Spleen (tissue), 7 donors: ENCODE data around the gene IMPA2.
A peak's percentile ranks its signal among the peaks of the same experiment; 100 is the strongest.

Experiments
- CTCF ChIP-seq, 11 experiments: fragments of 200-600 bp in 7 of 11; fragments of 450-650 bp in 4 of 11; sonication (generic) in 4 of 11; IDR thresholded peaks in 8 of 11; conservative IDR thresholded peaks in 3 of 11; 1 replicate in 7 of 11; 2 replicates in 4 of 11; pipeline versions ENCODE4 v1.4.0 to v1.8.0; 2016 to 2021; ENCODE audit warnings: antibody characterized with exemption in 11 of 11, inconsistent platforms in 4 of 11, mild to moderate bottlenecking in 1 of 11
- POLR2A ChIP-seq, 3 donors: fragments of 450-650 bp; IDR thresholded peaks; one replicate each; pipeline ENCODE4 v1.5.1; 2017; ENCODE audit warnings: antibody characterized with exemption in 3 of 3, mild to moderate bottlenecking in 1 of 3
- POLR2AphosphoS5 ChIP-seq, 3 donors: sonication (generic); formaldehyde crosslinking; IDR thresholded peaks; one replicate each; pipeline ENCODE4 v1.5.1; 2017; ENCODE audit warnings: antibody characterized with exemption in 3 of 3
- donor health status: DM: no; HTN: no; CAD: no; lungs with moderate emphysema.
- donor health status: DM: no; HTN: no; CAD: no.
- donor health status: DM: no; HTN: no; CAD: no.

GRCh38 chr18:12038639-12039539 lies 57.6 kb downstream of the IMPA2 start:
- TF ChIP-seq CTCF (IDR thresholded peaks at IDR 0.05 in 8 of 11, conservative IDR thresholded peaks at IDR 0.05 in 3 of 11) (peak; percentile 97 to 99 (median 99)), POLR2A (IDR thresholded peaks at IDR 0.05) (no peak), POLR2AphosphoS5 (IDR thresholded peaks at IDR 0.05) (peak; percentile 38 to 83 (median 70))
